Smooth muscle cell (in vitro differentiated cells): Measurements from ENCODE around the gene TMCC2. TPM values are rescaled to one million over a fixed set of nuclear protein-coding genes. Genes with fewer than 3 reads are reported as not detected.

Experiments
- DNase-seq: peaks from one replicate; lab custom pipeline; 2025; ENCODE audit not compliant: unreplicated experiment; lab: John Stamatoyannopoulos, UW
- H2AFZ ChIP-seq: fragments of 200-600 bp; sonication (generic); 2 replicates; pipeline ENCODE4 v1.6.0; 2016; ENCODE audit warnings: antibody characterized with exemption, low read depth, mild to moderate bottlenecking
- H3F3A ChIP-seq: fragments of 200-600 bp; sonication (generic); 2 replicates; pipeline ENCODE4 v1.6.0; 2017; ENCODE audit warnings: antibody characterized with exemption, low read depth
- H3K27ac ChIP-seq: fragments of 200-600 bp; sonication (generic); 2 replicates; pipeline ENCODE4 v1.5.1; 2016; ENCODE audit warnings: low read depth, mild to moderate bottlenecking
- H3K27me3 ChIP-seq: fragments of 200-600 bp; sonication (generic); 2 replicates; pipeline ENCODE4 v1.6.1; 2016; ENCODE audit warnings: low read depth, mild to moderate bottlenecking
- H3K36me3 ChIP-seq: fragments of 200-600 bp; sonication (generic); 2 replicates; pipeline ENCODE4 v1.5.1; 2016; ENCODE audit warnings: low read depth
- H3K4me1 ChIP-seq: fragments of 200-600 bp; sonication (generic); 2 replicates; pipeline ENCODE4 v1.5.1; 2016; ENCODE audit warnings: low read depth
- H3K4me2 ChIP-seq: fragments of 200-600 bp; sonication (generic); 2 replicates; pipeline ENCODE4 v1.6.0; 2016; ENCODE audit warnings: mild to moderate bottlenecking
- H3K4me3 ChIP-seq: fragments of 200-600 bp; sonication (generic); 2 replicates; pipeline ENCODE4 v1.5.1; 2016; ENCODE audit warnings: mild to moderate bottlenecking
- H3K79me2 ChIP-seq: fragments of 200-600 bp; sonication (generic); 2 replicates; pipeline ENCODE4 v1.6.0; 2016; ENCODE audit warnings: low read depth, mild to moderate bottlenecking
- H3K9ac ChIP-seq: fragments of 200-600 bp; sonication (generic); 2 replicates; pipeline ENCODE4 v1.6.0; 2016; ENCODE audit warnings: low read depth
- H3K9me3 ChIP-seq: fragments of 200-600 bp; sonication (generic); replicated peaks from 2 replicates; pipeline ENCODE4 v1.5.1; 2016; ENCODE audit warnings: low read depth
- H4K20me1 ChIP-seq: fragments of 200-600 bp; sonication (generic); 2 replicates; pipeline ENCODE4 v1.6.0; 2016; ENCODE audit warnings: low read depth
- CTCF ChIP-seq: fragments of 200-600 bp; sonication (generic); IDR thresholded peaks from 2 replicates; pipeline ENCODE4 v1.5.1; 2017; ENCODE audit warnings: borderline replicate concordance, mild to moderate bottlenecking, antibody characterized with exemption; ENCODE audit not compliant: insufficient read depth, poor library complexity, severe bottlenecking
- WGBS: methylation state at CpG from one replicate; pipeline ENCODE4 v1.1.7; 2016; ENCODE audit warnings: low lambda C conversion rate; 5-methylcytosine and 5-hydroxymethylcytosine counted together
- polyA plus RNA-seq: library from polyadenylated mRNA; unstranded; fragments of >200 nt; fragmentation: Nextera tagmentation; extraction: Ambion mirVana; gene quantifications from 2 replicates; pipeline ENCODE4 v1.2.1, GENCODE V29; 2016
- total RNA-seq: library from RNA; depleted of rRNA; stranded (reverse); fragments of >200 nt; gene quantifications from 2 replicates; pipeline ENCODE4 v1.2.3, GENCODE V29; 2014

TMCC2 gene
- total and polyA plus RNA-seq, 2 experiments from 2014 or later, result 3.3 to 5.6 TPM

- Histone ChIP-seq H3K4me3 (no peak overlapping the region), H3K4me1 (peaks cover 67% of the 10 kb centered on the region), H2AFZ (no peak overlapping the region), H3K27ac (peak overlapping the region; percentile 93), H3K36me3 (no peaks in the 10 kb centered on the region), H3K27me3 (no peaks in the 10 kb centered on the region), H3K79me2 (no peaks in the 10 kb centered on the region), H4K20me1 (no peaks in the 10 kb centered on the region), H3K4me2 (peak overlapping the region; percentile 67), H3K9me3 (no peaks in the 10 kb centered on the region), H3K9ac (no peak overlapping the region), H3F3A (peaks cover 26% of the 10 kb centered on the region)
- WGBS, result 88% methylated on average over 9 of the region's 9 CpGs
- no peak for DNase-seq
- no peak for TF ChIP-seq CTCF
Measured at GRCh38 chr1:205300149-205300548, 72.4 kb downstream of the TMCC2 start.

- Histone ChIP-seq H2AFZ (no peak overlapping the region), H3K9me3 (no peaks in the 10 kb centered on the region), H3K79me2 (no peaks in the 10 kb centered on the region), H3F3A (peaks cover 19% of the 10 kb centered on the region), H3K27me3 (no peaks in the 10 kb centered on the region), H3K36me3 (no peaks in the 10 kb centered on the region), H3K4me1 (peaks cover 56% of the 10 kb centered on the region), H4K20me1 (no peaks in the 10 kb centered on the region), H3K4me2 (peak overlapping the region; percentile 67), H3K9ac (peak overlapping the region; percentile 54), H3K4me3 (no peak overlapping the region), H3K27ac (peak overlapping the region; percentile 93)
- 2% methylated on average over 14 of the region's 14 CpGs for WGBS
- no peak for TF ChIP-seq CTCF
- DNase-seq, result peak; percentile 13
Measured at GRCh38 chr1:205301205-205301821, 73.6 kb downstream of the TMCC2 start.

GRCh38 chr1:205301842-205302588, 74.3 kb downstream of the TMCC2 start:
- peak overlapping the region; percentile 67 for H3K4me2 ChIP-seq

More at GRCh38 chr1:205301842-205302588, 74.3 kb downstream of the TMCC2 start:
- no peak overlapping the region for H3K4me3 ChIP-seq
- H3K79me2 ChIP-seq, result no peaks in the 10 kb centered on the region
- H4K20me1 ChIP-seq, result no peaks in the 10 kb centered on the region
- TF ChIP-seq CTCF, result no peak
- no peaks in the 10 kb centered on the region for H3K36me3 ChIP-seq
- no peaks in the 10 kb centered on the region for H3K27me3 ChIP-seq
- no peak overlapping the region for H2AFZ ChIP-seq
- H3F3A ChIP-seq, result peaks cover 19% of the 10 kb centered on the region
- H3K9ac ChIP-seq, result peak overlapping the region; percentile 24
- peaks cover 54% of the 10 kb centered on the region for H3K4me1 ChIP-seq
- DNase-seq, result no peak
- H3K27ac ChIP-seq, result peak overlapping the region; percentile 93
- H3K9me3 ChIP-seq, result no peaks in the 10 kb centered on the region
- 43% methylated on average over 6 of the region's 6 CpGs for WGBS
